ENCODE measurements around the gene ZMYM2.

The ZMYM2 gene

GRCh38 chr13:20044086-20044485 is 85.6 kb downstream of the ZMYM2 start:
- no peak for DNase-seq

GRCh38 chr13:20045950-20046548 is 87.5 kb downstream of the ZMYM2 start:
- no peak for DNase-seq

- no peak for DNase-seq
Measured at GRCh38 chr13:20049558-20050473, 91.3 kb downstream of the ZMYM2 start.

GRCh38 chr13:20051366-20051765 is 92.8 kb downstream of the ZMYM2 start:
- DNase-seq, result no peak

GRCh38 chr13:20053016-20053415 is 94.5 kb downstream of the ZMYM2 start:
- no peak for DNase-seq

GRCh38 chr13:20053891-20054290 is 95.4 kb downstream of the ZMYM2 start:
- DNase-seq, result no peak

GRCh38 chr13:20054586-20054985 is 96.1 kb downstream of the ZMYM2 start:
- no peak for DNase-seq

GRCh38 chr13:20057214-20057613 is 98.7 kb downstream of the ZMYM2 start:
- DNase-seq, result no peak

GRCh38 chr13:20057963-20058362 is 99.4 kb downstream of the ZMYM2 start:
- DNase-seq, result no peak

- no peak for DNase-seq
Measured at GRCh38 chr13:20058476-20058875, 99.9 kb downstream of the ZMYM2 start.

- no peak for DNase-seq
Measured at GRCh38 chr13:20064128-20064527, 105.6 kb downstream of the ZMYM2 start.

- DNase-seq, result no peak
Measured at GRCh38 chr13:20065516-20065915, 107.0 kb downstream of the ZMYM2 start.

GRCh38 chr13:20069956-20070355 is 111.4 kb downstream of the ZMYM2 start:
- DNase-seq, result no peak

- DNase-seq, result no peak
Measured at GRCh38 chr13:20073775-20074174, 115.2 kb downstream of the ZMYM2 start.

- no peak for DNase-seq
Measured at GRCh38 chr13:20074966-20075365, 116.4 kb downstream of the ZMYM2 start.

GRCh38 chr13:20077086-20077485 is 118.6 kb downstream of the ZMYM2 start:
- no peak for DNase-seq

GRCh38 chr13:20080377-20081164 is 122.0 kb downstream of the ZMYM2 start:
- DNase-seq, result no peak

GRCh38 chr13:20090349-20090748 is 131.8 kb downstream of the ZMYM2 start:
- no peak for DNase-seq

- DNase-seq, result no peak
Measured at GRCh38 chr13:20093951-20094350, 135.4 kb downstream of the ZMYM2 start.

- DNase-seq, result no peak
Measured at GRCh38 chr13:20099319-20099718, 140.8 kb downstream of the ZMYM2 start.

GRCh38 chr13:20101467-20102316 is 143.2 kb downstream of the ZMYM2 start:
- no peak for DNase-seq

All from hypothalamus (tissue), 51 donors.